NCI-H1092 (cell line): Measurements from ENCODE around the gene SLC30A1.
"Not testable (repeated sequence)": the region's sequence is repeated elsewhere in the genome, so short reads cannot be mapped to it uniquely, and the experiment has no call there.

ENCODE experiments used
- DNase-seq: peaks from one replicate; lab custom pipeline; 2025; lab: John Stamatoyannopoulos, UW

The SLC30A1 gene

GRCh38 chr1:211547710-211548109, 31.3 kb downstream of the SLC30A1 start:
- no peak for DNase-seq

- no peak for DNase-seq
Observed at GRCh38 chr1:211546543-211546942, 32.4 kb downstream of the SLC30A1 start.

- DNase-seq, result no peak
Observed at GRCh38 chr1:211543025-211543424, 35.9 kb downstream of the SLC30A1 start.

- DNase-seq, result no peak
Observed at GRCh38 chr1:211541720-211542477, 37.1 kb downstream of the SLC30A1 start.

GRCh38 chr1:211541278-211541677, 37.7 kb downstream of the SLC30A1 start:
- no peak for DNase-seq

- DNase-seq, result not testable (repeated sequence)
Observed at GRCh38 chr1:211540824-211541223, 38.1 kb downstream of the SLC30A1 start.

GRCh38 chr1:211538287-211538686, 40.7 kb downstream of the SLC30A1 start:
- no peak for DNase-seq

GRCh38 chr1:211537253-211537652, 41.7 kb downstream of the SLC30A1 start:
- no peak for DNase-seq

GRCh38 chr1:211536606-211537005, 42.4 kb downstream of the SLC30A1 start:
- DNase-seq, result no peak

- DNase-seq, result no peak
Observed at GRCh38 chr1:211535346-211535745, 43.6 kb downstream of the SLC30A1 start.

GRCh38 chr1:211534545-211535291, 44.2 kb downstream of the SLC30A1 start:
- DNase-seq, result no peak

- no peak for DNase-seq
Observed at GRCh38 chr1:211532088-211532444, 46.9 kb downstream of the SLC30A1 start.

GRCh38 chr1:211531194-211532087, 47.5 kb downstream of the SLC30A1 start:
- DNase-seq, result no peak

GRCh38 chr1:211530102-211530501, 48.9 kb downstream of the SLC30A1 start:
- no peak for DNase-seq

- DNase-seq, result no peak
Observed at GRCh38 chr1:211529453-211529852, 49.5 kb downstream of the SLC30A1 start.

- no peak for DNase-seq
Observed at GRCh38 chr1:211529011-211529410, 50.0 kb downstream of the SLC30A1 start.

- DNase-seq, result no peak
Observed at GRCh38 chr1:211527888-211528287, 51.1 kb downstream of the SLC30A1 start.

- DNase-seq, result no peak
Observed at GRCh38 chr1:211527006-211527405, 52.0 kb downstream of the SLC30A1 start.

- no peak for DNase-seq
Observed at GRCh38 chr1:211526101-211526500, 52.9 kb downstream of the SLC30A1 start.

- no peak for DNase-seq
Observed at GRCh38 chr1:211525101-211525676, 53.8 kb downstream of the SLC30A1 start.

GRCh38 chr1:211524521-211524920, 54.4 kb downstream of the SLC30A1 start:
- no peak for DNase-seq

GRCh38 chr1:211522804-211523203, 56.2 kb downstream of the SLC30A1 start:
- DNase-seq, result no peak
